Endothelial cell of umbilical vein (primary cell): ENCODE results near the gene RIPOR3. TPM values are rescaled to one million over a fixed set of nuclear protein-coding genes. Genes with fewer than 3 reads are reported as not detected.

Experiments
- BruUV-seq: library from RNA; stranded (reverse); fragments of 400-500 nt; replicated peaks from 2 replicates; lab custom pipeline; 2021; lab: Mats Ljungman, UMichigan
- CTCF ChIA-PET: fragments of 300-600, 350-600 bp; sonication (Branson Sonifier 250); formaldehyde crosslinking; loops from one replicate; lab custom pipeline; 2021; ENCODE audit warnings: antibody characterized with exemption, inconsistent platforms; lab: Charles Lee
- POLR2A ChIA-PET: fragments of 300-600, 350-600 bp; sonication (Branson Sonifier 250); formaldehyde crosslinking; loops from one replicate; lab custom pipeline; 2021; ENCODE audit warnings: antibody characterized with exemption, inconsistent platforms; lab: Charles Lee
- DNase-seq: peaks from one replicate; pipeline ENCODE4 v3.0.0-alpha.2; 2011; ENCODE audit warnings: low read depth, low spot score
- FAIRE-seq: peaks from 2 replicates; lab custom pipeline; 2011; peaks lifted over from hg19 to GRCh38; lab: Jason Lieb, UNC
- H2AFZ ChIP-seq: 2 replicates; pipeline ENCODE4 v1.6.0; 2012; ENCODE audit warnings: low read depth, low read length, control low read depth, inconsistent platforms
- H3K27ac ChIP-seq: 2 replicates; pipeline ENCODE4 v1.5.1; 2011; ENCODE audit warnings: low read depth, mild to moderate bottlenecking, control low read depth, low read length, moderate library complexity; ENCODE audit not compliant: insufficient read depth
- H3K27me3 ChIP-seq, 2 experiments: 2 replicates each; pipeline versions ENCODE4 v1.6.0 to v1.6.1; 2011; ENCODE audit warnings: low read length in 2 of 2, mixed read lengths in 1 of 2; ENCODE audit not compliant: control insufficient read depth in 2 of 2, insufficient read depth in 2 of 2
- H3K36me3 ChIP-seq, 2 experiments: 2 replicates in 1 of 2; 3 replicates in 1 of 2; pipeline ENCODE4 v1.5.1; 2011; ENCODE audit warnings: low read length in 2 of 2, mild to moderate bottlenecking in 1 of 2, moderate library complexity in 1 of 2; ENCODE audit not compliant: control insufficient read depth in 2 of 2, insufficient read depth in 2 of 2; ENCODE audit errors: extremely low read depth in 1 of 2
- H3K4me1 ChIP-seq: 3 replicates; pipeline ENCODE4 v1.5.1; 2011; ENCODE audit warnings: mild to moderate bottlenecking, low read length; ENCODE audit not compliant: control insufficient read depth, insufficient read depth; ENCODE audit errors: extremely low read depth
- H3K4me2 ChIP-seq: 2 replicates; pipeline ENCODE4 v1.6.1; 2011; ENCODE audit warnings: low read length, control low read depth, mixed read lengths; ENCODE audit not compliant: insufficient read depth
- H3K4me3 ChIP-seq, 3 experiments: fragments of 200-600 bp in 1 of 3; sonication (generic), shearing (Covaris generic) in 1 of 3; replicated peaks in 1 of 3; 2 replicates each; pipeline ENCODE4 v1.5.1; 2011 to 2016; ENCODE audit warnings: control low read depth in 3 of 3, low read length in 3 of 3, mild to moderate bottlenecking in 2 of 3, inconsistent platforms in 1 of 3, low read depth in 1 of 3, moderate library complexity in 1 of 3; ENCODE audit not compliant: insufficient read depth in 1 of 3
- H3K79me2 ChIP-seq: 2 replicates; pipeline ENCODE4 v1.6.0; 2012; ENCODE audit warnings: low read length, inconsistent platforms; ENCODE audit not compliant: control insufficient read depth, insufficient read depth
- H3K9ac ChIP-seq: replicated peaks from 2 replicates; pipeline ENCODE3; 2011; ENCODE audit warnings: low read length, control low read depth; ENCODE audit not compliant: insufficient read depth; ENCODE audit errors: extremely low read depth
- H3K9me1 ChIP-seq: replicated peaks from 3 replicates; pipeline ENCODE4 v1.6.0; 2011; ENCODE audit warnings: mild to moderate bottlenecking, low read length; ENCODE audit not compliant: control insufficient read depth, insufficient read depth; ENCODE audit errors: extremely low read depth
- H3K9me3 ChIP-seq: replicated peaks from 2 replicates; pipeline ENCODE4 v1.5.1; 2012; ENCODE audit warnings: low read length, inconsistent platforms; ENCODE audit not compliant: control insufficient read depth, insufficient read depth
- H4K20me1 ChIP-seq: replicated peaks from 2 replicates; pipeline ENCODE3; 2011; ENCODE audit warnings: mild to moderate bottlenecking, low read length; ENCODE audit not compliant: control insufficient read depth, insufficient read depth; ENCODE audit errors: extremely low read depth
- EZH2 ChIP-seq: IDR thresholded peaks from 2 replicates; pipeline ENCODE4 v1.6.1; 2012; ENCODE audit warnings: borderline replicate concordance, low read depth, mild to moderate bottlenecking, moderate library complexity, low read length, inconsistent platforms; ENCODE audit not compliant: severe bottlenecking
- GATA2 ChIP-seq: IDR thresholded peaks from 2 replicates; pipeline ENCODE4 v1.7.0; 2011; ENCODE audit warnings: low read depth, mild to moderate bottlenecking, moderate library complexity, mixed read lengths, low read length; ENCODE audit not compliant: insufficient read length, insufficient read depth
- JUN ChIP-seq: IDR thresholded peaks from 2 replicates; pipeline ENCODE4 v1.6.1; 2011; ENCODE audit warnings: borderline replicate concordance, low read depth; ENCODE audit not compliant: insufficient read length, insufficient read depth
- MYC ChIP-seq: IDR thresholded peaks from one replicate; pipeline ENCODE4 v1.6.1; 2011; ENCODE audit warnings: mild to moderate bottlenecking, low read depth, low read length
- POLR2A ChIP-seq: IDR thresholded peaks from 2 replicates; pipeline ENCODE4 v1.6.1; 2012; ENCODE audit warnings: low read depth, mild to moderate bottlenecking, control low read depth, low read length
- POLR2AphosphoS5 ChIP-seq: IDR thresholded peaks from 2 replicates; pipeline ENCODE4 v1.6.1; 2012; ENCODE audit warnings: low read depth, mild to moderate bottlenecking, control low read depth, low read length, moderate library complexity; ENCODE audit not compliant: insufficient read depth
- dilution Hi-C: fragments of 300-500 bp; cut with MboI; formaldehyde crosslinking; loops from one replicate; pipeline ENCODE4 v1.15.0; 2019; ENCODE audit warnings: low sequenced_read_pairs; ENCODE audit not compliant: extremely low pct_ligation_motif_present
- intact Hi-C: fragments of 100-400 bp; cut with micrococcal nuclease; formaldehyde crosslinking; loops from one replicate; pipeline ENCODE4 v1.10.0; 2022
- polyA plus RNA-seq, 4 experiments: library from polyadenylated mRNA; depleted of rRNA in 3 of 4; stranded (reverse) in 3 of 4; unstranded in 1 of 4; fragments of >200 nt; gene quantifications; 2 replicates each; pipeline versions ENCODE4 v1.2.1 to v1.2.3, GENCODE V29; 2011 to 2012; ENCODE audit warnings: missing spikeins in 1 of 4
- total RNA-seq: library from RNA; stranded (reverse); gene quantifications from 2 replicates; pipeline ENCODE4 v1.2.3, GENCODE V29; 2021
- TF ChIP-seq, protein P1 (sequence below), 2 donors: IDR thresholded peaks; 1 replicate in 1 of 2; 2 replicates in 1 of 2; pipeline ENCODE4 v1.5.1; 2011; ENCODE audit warnings: low read length in 2 of 2, mild to moderate bottlenecking in 2 of 2, moderate library complexity in 2 of 2, control low read depth in 1 of 2, inconsistent platforms in 1 of 2, low read depth in 1 of 2; ENCODE audit not compliant: insufficient read depth in 1 of 2; ENCODE audit errors: extremely low read depth in 1 of 2
- TF ChIP-seq, protein P2 (sequence below): IDR thresholded peaks from 2 replicates; pipeline ENCODE4 v1.6.1; 2011; ENCODE audit not compliant: insufficient read depth, insufficient read length

Gene RIPOR3
- total and polyA plus RNA-seq, 2 donors (not counting 3 experiments of a cell fraction or from before 2014, with no cell fraction given) = not detected

DNA sequence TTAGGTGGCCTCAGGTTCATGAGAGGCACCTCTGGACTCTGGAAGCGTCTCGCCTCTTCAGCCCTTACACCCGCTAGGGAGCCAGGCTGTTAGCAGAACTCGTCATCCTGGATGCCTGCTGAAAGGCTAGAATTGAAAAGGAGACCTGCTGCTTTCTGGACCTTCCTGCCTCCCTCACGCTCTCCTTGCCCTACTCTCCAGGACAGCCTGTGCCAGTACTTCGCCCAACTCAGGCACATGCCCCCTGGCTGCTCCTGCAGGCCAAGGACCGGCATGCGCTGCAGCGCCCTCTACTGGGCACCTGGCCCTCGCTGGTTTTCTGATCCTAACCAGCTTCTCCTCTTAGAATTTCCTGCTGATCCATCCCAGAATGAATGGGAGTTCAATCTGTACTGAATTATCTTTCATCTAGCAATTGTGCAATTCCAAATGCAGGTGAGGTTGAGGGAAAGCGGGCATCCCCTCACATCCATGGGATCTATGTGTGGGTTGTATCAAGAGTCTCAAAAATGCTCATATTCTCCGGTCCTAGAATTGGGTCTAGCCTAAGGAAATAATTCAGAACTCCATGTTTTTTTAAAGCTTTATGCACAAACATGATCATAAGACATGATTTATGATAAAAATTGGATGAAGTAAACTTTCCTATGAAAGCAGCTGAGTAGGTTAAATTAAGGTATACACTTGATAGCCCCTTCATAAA lies 103.2 kb downstream of the RIPOR3 start:
- DNase-seq = peak; percentile 65
- H3K9me3 ChIP-seq = no peaks in the 10 kb centered on the region
- H3K4me1 ChIP-seq = peaks cover 10% of the 10 kb centered on the region
- dilution Hi-C loops = no loop called here
- peak; percentile 76 for FAIRE-seq
- no peak overlapping the region for H3K9ac ChIP-seq
- H3K79me2 ChIP-seq = no peaks in the 10 kb centered on the region
- POLR2A ChIA-PET = no interaction called here
- no TSS peak for BruUV-seq
- H3K4me3 ChIP-seq = no peak overlapping the region
- H3K9me1 ChIP-seq = no peaks in the 10 kb centered on the region
- CTCF ChIA-PET = interaction anchor here (0.5 to 2.8 kb wide), 32 partner anchors 8 to 409 kb away, joined by 3 to 16 read pairs (median 3); no protein-coding TSS in a partner anchor
- H3K27me3 ChIP-seq = no peaks in the 10 kb centered on the region
- intact Hi-C loops = no loop called here
- H3K27ac ChIP-seq = no peak overlapping the region
- H3K36me3 ChIP-seq = peaks cover 2 to 33% of the 10 kb centered on the region in 2 experiments
- no peaks in the 10 kb centered on the region for H4K20me1 ChIP-seq
- H2AFZ ChIP-seq = no peak overlapping the region
- no peak overlapping the region for H3K4me2 ChIP-seq
- no peak for TF ChIP-seq POLR2A
- no peak for TF ChIP-seq EZH2
- TF ChIP-seq, protein P1, sequence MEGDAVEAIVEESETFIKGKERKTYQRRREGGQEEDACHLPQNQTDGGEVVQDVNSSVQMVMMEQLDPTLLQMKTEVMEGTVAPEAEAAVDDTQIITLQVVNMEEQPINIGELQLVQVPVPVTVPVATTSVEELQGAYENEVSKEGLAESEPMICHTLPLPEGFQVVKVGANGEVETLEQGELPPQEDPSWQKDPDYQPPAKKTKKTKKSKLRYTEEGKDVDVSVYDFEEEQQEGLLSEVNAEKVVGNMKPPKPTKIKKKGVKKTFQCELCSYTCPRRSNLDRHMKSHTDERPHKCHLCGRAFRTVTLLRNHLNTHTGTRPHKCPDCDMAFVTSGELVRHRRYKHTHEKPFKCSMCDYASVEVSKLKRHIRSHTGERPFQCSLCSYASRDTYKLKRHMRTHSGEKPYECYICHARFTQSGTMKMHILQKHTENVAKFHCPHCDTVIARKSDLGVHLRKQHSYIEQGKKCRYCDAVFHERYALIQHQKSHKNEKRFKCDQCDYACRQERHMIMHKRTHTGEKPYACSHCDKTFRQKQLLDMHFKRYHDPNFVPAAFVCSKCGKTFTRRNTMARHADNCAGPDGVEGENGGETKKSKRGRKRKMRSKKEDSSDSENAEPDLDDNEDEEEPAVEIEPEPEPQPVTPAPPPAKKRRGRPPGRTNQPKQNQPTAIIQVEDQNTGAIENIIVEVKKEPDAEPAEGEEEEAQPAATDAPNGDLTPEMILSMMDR (IDR thresholded peaks at IDR 0.05; ENCODE audit: extremely low read depth in 1 of 2, insufficient read depth in 1 of 2, low read depth in 1 of 2, low read length in 2 of 2) = peak; percentile 96 to 99
- no peak for TF ChIP-seq JUN
- TF ChIP-seq, protein P2, sequence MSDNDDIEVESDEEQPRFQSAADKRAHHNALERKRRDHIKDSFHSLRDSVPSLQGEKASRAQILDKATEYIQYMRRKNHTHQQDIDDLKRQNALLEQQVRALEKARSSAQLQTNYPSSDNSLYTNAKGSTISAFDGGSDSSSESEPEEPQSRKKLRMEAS = peak; percentile 7
- TF ChIP-seq GATA2 = no peak
- TF ChIP-seq POLR2AphosphoS5 = no peak
- no peak for TF ChIP-seq MYC
